CD4-positive, alpha-beta T cell (primary cell): Measurements from ENCODE around the gene SH3BGRL2. TPM values are rescaled to one million over a fixed set of nuclear protein-coding genes. Genes with fewer than 3 reads are reported as not detected.
A peak's percentile ranks its signal among the peaks of the same experiment; 100 is the strongest.

Source experiments
- ATAC-seq: fragments of 200-7000 bp; cut with Tn5 transposase; one replicate; pipeline ENCODE4 v1.10.0; 2022; ENCODE audit warnings: mild to moderate bottlenecking; ENCODE audit not compliant: poor library complexity
- CTCF ChIA-PET: fragments of 350-600 bp; sonication (Branson Sonifier 250); formaldehyde crosslinking; loops from one replicate; lab custom pipeline; 2021; ENCODE audit warnings: antibody characterized with exemption, inconsistent platforms; lab: Charles Lee
- POLR2A ChIA-PET: fragments of 350-600 bp; sonication (Branson Sonifier 250); formaldehyde crosslinking; loops from one replicate; lab custom pipeline; 2021; ENCODE audit warnings: antibody characterized with exemption, inconsistent platforms; lab: Charles Lee
- DNase-seq, 14 experiments: peaks; one replicate each; pipeline ENCODE4 v3.0.0-alpha.2; 2013 to 2020; ENCODE audit warnings: mixed read lengths in 2 of 14
- H3K27ac ChIP-seq, 2 donors: one replicate each; pipeline versions ENCODE4 v1.5.1 to v1.7.0; 2013; ENCODE audit warnings: low read length in 2 of 2, low read depth in 1 of 2, mild to moderate bottlenecking in 1 of 2
- H3K27me3 ChIP-seq, 2 experiments: 1 replicate in 1 of 2; 2 replicates in 1 of 2; pipeline versions ENCODE4 v1.6.1 to v1.7.0; 2013; ENCODE audit warnings: low read length in 2 of 2, control low read depth in 1 of 2, mild to moderate bottlenecking in 1 of 2, moderate library complexity in 1 of 2; ENCODE audit not compliant: insufficient read depth in 2 of 2, control insufficient read depth in 1 of 2
- H3K36me3 ChIP-seq: one replicate; pipeline ENCODE4 v1.6.1; 2013; ENCODE audit warnings: low read length, control low read depth; ENCODE audit not compliant: insufficient read depth
- H3K4me1 ChIP-seq: one replicate; pipeline ENCODE4 v1.6.1; 2013; ENCODE audit warnings: low read length, control low read depth; ENCODE audit not compliant: insufficient read depth
- H3K4me3 ChIP-seq: one replicate; pipeline ENCODE4 v1.5.1; 2013; ENCODE audit warnings: mild to moderate bottlenecking, low read length, moderate library complexity
- H3K9me3 ChIP-seq, 2 experiments: 1 replicate in 1 of 2; 2 replicates in 1 of 2; pipeline versions ENCODE4 v1.6.1 to v1.7.0; 2013; ENCODE audit warnings: low read length in 2 of 2, mild to moderate bottlenecking in 2 of 2, control low read depth in 1 of 2, moderate library complexity in 1 of 2; ENCODE audit not compliant: control insufficient read depth in 1 of 2, insufficient read depth in 1 of 2
- H3K27ac Mint-ChIP-seq: one replicate; pipeline ENCODE4 v1.8.0; 2020; ENCODE audit warnings: mixed read lengths
- H3K27me3 Mint-ChIP-seq: one replicate; pipeline ENCODE4 v1.8.0; 2021; ENCODE audit warnings: mixed read lengths
- H3K36me3 Mint-ChIP-seq: one replicate; pipeline ENCODE4 v1.8.0; 2021; ENCODE audit warnings: low read depth, mixed read lengths
- H3K4me1 Mint-ChIP-seq: one replicate; pipeline ENCODE4 v1.8.0; 2021; ENCODE audit warnings: low read depth, mixed read lengths
- H3K4me3 Mint-ChIP-seq: one replicate; pipeline ENCODE4 v1.8.0; 2020; ENCODE audit warnings: mild to moderate bottlenecking, mixed read lengths
- H3K9me3 Mint-ChIP-seq: one replicate; pipeline ENCODE4 v1.8.0; 2020; ENCODE audit warnings: mixed read lengths
- intact Hi-C, 2 experiments: fragments of 100-400 bp; cut with DNase I in 1 of 2; cut with micrococcal nuclease in 1 of 2; formaldehyde crosslinking; loops; one replicate each; pipeline versions ENCODE4 v1.15.1 to v1.9.0; 2023 to 2025; cut with DNase I, micrococcal nuclease
- total RNA-seq, 174 experiments: library from RNA in 2 of 174; stranded (reverse) in 2 of 174; gene quantifications; one replicate each; pipeline ENCODE4 v1.2.3 and lab custom pipeline; 2021 to 2026
- TF ChIP-seq, protein P1 (sequence below): fragments of 200-600 bp; IDR thresholded peaks from one replicate; pipeline ENCODE4 v1.8.0; 2022; ENCODE audit warnings: antibody characterized with exemption, mild to moderate bottlenecking

SH3BGRL2 gene
- total RNA-seq, 2 experiments from 2014 or later = 0.25 to 0.38 TPM

- Histone ChIP-seq H3K4me1 (peaks cover 23% of the 10 kb centered on the region), H3K27me3 (no peaks in the 10 kb centered on the region), H3K4me3 (no peak overlapping the region), H3K36me3 (no peaks in the 10 kb centered on the region), H3K9me3 (peaks cover 0 to 8% of the 10 kb centered on the region in 2 experiments), H3K27ac (peak overlapping the region in 1 of 2 donors; percentile 11)
- ChIA-PET CTCF (interaction anchor here (1.2 kb wide), 1 partner anchor 14 kb away, joined by 3 read pairs; no protein-coding TSS in a partner anchor), POLR2A (interaction anchor here (3.4 kb wide), 1 partner anchor 588 kb away, joined by 10 read pairs; the partner anchor contains the start of gene PHIP)
- H3K36me3 Mint-ChIP-seq = peaks cover 17% of the 10 kb centered on the region
- peaks cover 11% of the 10 kb centered on the region for H3K27me3 Mint-ChIP-seq
- no peak for DNase-seq
- H3K9me3 Mint-ChIP-seq = peaks cover 9% of the 10 kb centered on the region
- intact Hi-C loops = no loop called here
- no peak overlapping the region for H3K4me3 Mint-ChIP-seq
- TF ChIP-seq, protein P1, sequence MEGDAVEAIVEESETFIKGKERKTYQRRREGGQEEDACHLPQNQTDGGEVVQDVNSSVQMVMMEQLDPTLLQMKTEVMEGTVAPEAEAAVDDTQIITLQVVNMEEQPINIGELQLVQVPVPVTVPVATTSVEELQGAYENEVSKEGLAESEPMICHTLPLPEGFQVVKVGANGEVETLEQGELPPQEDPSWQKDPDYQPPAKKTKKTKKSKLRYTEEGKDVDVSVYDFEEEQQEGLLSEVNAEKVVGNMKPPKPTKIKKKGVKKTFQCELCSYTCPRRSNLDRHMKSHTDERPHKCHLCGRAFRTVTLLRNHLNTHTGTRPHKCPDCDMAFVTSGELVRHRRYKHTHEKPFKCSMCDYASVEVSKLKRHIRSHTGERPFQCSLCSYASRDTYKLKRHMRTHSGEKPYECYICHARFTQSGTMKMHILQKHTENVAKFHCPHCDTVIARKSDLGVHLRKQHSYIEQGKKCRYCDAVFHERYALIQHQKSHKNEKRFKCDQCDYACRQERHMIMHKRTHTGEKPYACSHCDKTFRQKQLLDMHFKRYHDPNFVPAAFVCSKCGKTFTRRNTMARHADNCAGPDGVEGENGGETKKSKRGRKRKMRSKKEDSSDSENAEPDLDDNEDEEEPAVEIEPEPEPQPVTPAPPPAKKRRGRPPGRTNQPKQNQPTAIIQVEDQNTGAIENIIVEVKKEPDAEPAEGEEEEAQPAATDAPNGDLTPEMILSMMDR = no peak
- peak overlapping the region; percentile 71 for H3K27ac Mint-ChIP-seq
- ATAC-seq = peak; percentile 26
- H3K4me1 Mint-ChIP-seq = peaks cover 69% of the 10 kb centered on the region
These were observed 34.8 kb downstream of the SH3BGRL2 start for GRCh38 chr6:79665725-79666551.

DNA sequence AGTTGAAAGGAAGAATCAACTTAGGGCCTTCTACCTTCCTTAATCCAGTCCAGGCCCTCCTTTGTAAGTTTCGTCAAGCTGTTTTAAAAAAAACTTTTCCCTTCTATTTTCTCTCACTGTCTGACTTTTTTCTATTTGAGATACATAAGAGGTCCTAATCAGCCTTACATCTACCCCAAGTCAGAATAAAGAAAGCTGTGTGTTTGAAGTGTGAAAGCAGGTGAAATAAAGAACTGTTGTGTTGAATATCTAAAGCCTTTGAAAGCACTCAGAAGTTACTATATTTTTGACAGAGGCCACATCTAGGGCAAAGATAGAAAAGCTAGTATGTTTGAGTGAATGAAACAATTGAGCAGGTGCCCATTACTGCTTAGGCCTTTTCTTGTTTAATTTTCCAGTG lies 35.5 kb downstream of the SH3BGRL2 start:
- DNase-seq = no peak
- POLR2A ChIA-PET = interaction anchor here (0.6 to 3.4 kb wide), 2 partner anchors 36 to 588 kb away, joined by 3 to 10 read pairs; partner anchors contain the start of genes PHIP and SH3BGRL2
- Histone ChIP-seq H3K27ac (peak overlapping the region in 1 of 2 donors; percentile 11), H3K9me3 (peaks cover 0 to 8% of the 10 kb centered on the region in 2 experiments), H3K4me1 (peaks cover 30% of the 10 kb centered on the region), H3K4me3 (no peak overlapping the region), H3K27me3 (no peaks in the 10 kb centered on the region), H3K36me3 (no peaks in the 10 kb centered on the region)
- Mint-ChIP-seq H3K4me1 (peaks cover 69% of the 10 kb centered on the region), H3K27me3 (peaks cover 6% of the 10 kb centered on the region), H3K4me3 (peak overlapping the region; percentile 8), H3K36me3 (peaks cover 10% of the 10 kb centered on the region), H3K27ac (peak overlapping the region; percentile 71), H3K9me3 (peaks cover 6% of the 10 kb centered on the region)
- peak; percentile 62 for ATAC-seq
- CTCF ChIA-PET = no interaction called here
- intact Hi-C loops = no loop called here
- TF ChIP-seq, protein P1 = no peak

GRCh38 chr6:79668381-79668780 lies 37.3 kb downstream of the SH3BGRL2 start:
- no peak overlapping the region for H3K27ac Mint-ChIP-seq
- H3K27me3 Mint-ChIP-seq = no peaks in the 10 kb centered on the region

More at GRCh38 chr6:79668381-79668780, 37.3 kb downstream of the SH3BGRL2 start:
- ChIA-PET POLR2A (interaction anchor here (3.4 kb wide), 1 partner anchor 590 kb away, joined by 10 read pairs; the partner anchor contains the start of gene PHIP), CTCF (no interaction called here)
- no peak overlapping the region for H3K27ac ChIP-seq
- peaks cover 77% of the 10 kb centered on the region for H3K4me1 Mint-ChIP-seq
- peaks cover 32% of the 10 kb centered on the region for H3K4me1 ChIP-seq
- H3K4me3 Mint-ChIP-seq = no peak overlapping the region
- peaks cover 2% of the 10 kb centered on the region for H3K9me3 Mint-ChIP-seq
- peaks cover 0 to 8% of the 10 kb centered on the region in 2 experiments for H3K9me3 ChIP-seq
- H3K36me3 ChIP-seq = no peaks in the 10 kb centered on the region
- DNase-seq (no peak), ATAC-seq (no peak)
- peaks cover 4% of the 10 kb centered on the region for H3K36me3 Mint-ChIP-seq
- intact Hi-C loops = no loop called here
- H3K4me3 ChIP-seq = no peak overlapping the region
- TF ChIP-seq, protein P1 = no peak
- no peaks in the 10 kb centered on the region for H3K27me3 ChIP-seq
